ENCODE data around the gene SOX30.

SOX30 gene

GRCh38 chr5:157610990-157611389 is 41.2 kb downstream of the SOX30 start:
- DNase-seq (ENCODE audit: low read depth, low spot score), result no peak
- ChIA-PET POLR2A (no interaction called here), CTCF (no interaction called here)
- H3K4me3 ChIP-seq (ENCODE audit: low read depth, low read length), result no peak overlapping the region
- TF ChIP-seq, protein P1, sequence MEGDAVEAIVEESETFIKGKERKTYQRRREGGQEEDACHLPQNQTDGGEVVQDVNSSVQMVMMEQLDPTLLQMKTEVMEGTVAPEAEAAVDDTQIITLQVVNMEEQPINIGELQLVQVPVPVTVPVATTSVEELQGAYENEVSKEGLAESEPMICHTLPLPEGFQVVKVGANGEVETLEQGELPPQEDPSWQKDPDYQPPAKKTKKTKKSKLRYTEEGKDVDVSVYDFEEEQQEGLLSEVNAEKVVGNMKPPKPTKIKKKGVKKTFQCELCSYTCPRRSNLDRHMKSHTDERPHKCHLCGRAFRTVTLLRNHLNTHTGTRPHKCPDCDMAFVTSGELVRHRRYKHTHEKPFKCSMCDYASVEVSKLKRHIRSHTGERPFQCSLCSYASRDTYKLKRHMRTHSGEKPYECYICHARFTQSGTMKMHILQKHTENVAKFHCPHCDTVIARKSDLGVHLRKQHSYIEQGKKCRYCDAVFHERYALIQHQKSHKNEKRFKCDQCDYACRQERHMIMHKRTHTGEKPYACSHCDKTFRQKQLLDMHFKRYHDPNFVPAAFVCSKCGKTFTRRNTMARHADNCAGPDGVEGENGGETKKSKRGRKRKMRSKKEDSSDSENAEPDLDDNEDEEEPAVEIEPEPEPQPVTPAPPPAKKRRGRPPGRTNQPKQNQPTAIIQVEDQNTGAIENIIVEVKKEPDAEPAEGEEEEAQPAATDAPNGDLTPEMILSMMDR (IDR thresholded peaks at IDR 0.05; ENCODE audit: insufficient read depth, low read length, missing control alignments), result no peak

- DNase-seq (ENCODE audit: low read depth, low spot score), result no peak
- H3K4me3 ChIP-seq (ENCODE audit: low read depth, low read length), result no peak overlapping the region
- ChIA-PET CTCF (interaction anchor here (0.9 to 2.7 kb wide), 3 partner anchors 8 to 134 kb away, joined by 3 to 12 read pairs (median 3); partner anchors contain the start of gene LSM11), POLR2A (interaction anchor here (1.1 kb wide), 2 partner anchors 51 to 97 kb away, joined by 3 read pairs; no protein-coding TSS in a partner anchor)
- TF ChIP-seq, protein P1 (IDR thresholded peaks at IDR 0.05; ENCODE audit: insufficient read depth, low read length, missing control alignments), result no peak
Observed at GRCh38 chr5:157608972-157609565, 43.2 kb downstream of the SOX30 start.

- CTCF ChIA-PET, result interaction anchor here (1.2 to 2.7 kb wide), 2 partner anchors 10 to 20 kb away, joined by 3 to 12 read pairs; no protein-coding TSS in a partner anchor
- H3K4me3 ChIP-seq (ENCODE audit: low read depth, low read length), result no peak overlapping the region
- POLR2A ChIA-PET, result interaction anchor here (0.5 to 1.1 kb wide), 3 partner anchors 30 to 49 kb away, joined by 3 to 6 read pairs (median 4); no protein-coding TSS in a partner anchor
- peak; percentile 44 for DNase-seq (ENCODE audit: low read depth, low spot score)
- TF ChIP-seq, protein P1 (IDR thresholded peaks at IDR 0.05; ENCODE audit: insufficient read depth, low read length, missing control alignments), result no peak
Observed at GRCh38 chr5:157607371-157608161, 44.7 kb downstream of the SOX30 start.

GRCh38 chr5:157606046-157606445 is 46.2 kb downstream of the SOX30 start:
- POLR2A ChIA-PET, result no interaction called here
- CTCF ChIA-PET, result interaction anchor here (1.1 kb wide), 1 partner anchor 12 kb away, joined by 3 read pairs; no protein-coding TSS in a partner anchor
- DNase-seq (ENCODE audit: low read depth, low spot score), result no peak
- TF ChIP-seq, protein P1 (IDR thresholded peaks at IDR 0.05; ENCODE audit: insufficient read depth, low read length, missing control alignments), result no peak
- H3K4me3 ChIP-seq (ENCODE audit: low read depth, low read length), result no peak overlapping the region

GRCh38 chr5:157603333-157604190 is 48.7 kb downstream of the SOX30 start:
- ChIA-PET CTCF (interaction anchor here (1.6 kb wide), 1 partner anchor 18 kb away, joined by 3 read pairs; no protein-coding TSS in a partner anchor), POLR2A (no interaction called here)
- TF ChIP-seq, protein P1 (IDR thresholded peaks at IDR 0.05; ENCODE audit: insufficient read depth, low read length, missing control alignments), result no peak
- no peak overlapping the region for H3K4me3 ChIP-seq (ENCODE audit: low read depth, low read length)
- DNase-seq (ENCODE audit: low read depth, low spot score), result peak; percentile 75

Data from AG04449 (cell line).